Activated gamma-delta T cell treated with Interleukin-2 at 50 U/mL for 16 hours (primary cell): Measurements from ENCODE around the gene LGALS7B.
"Not testable (repeated sequence)": the region's sequence is repeated elsewhere in the genome, so short reads cannot be mapped to it uniquely, and the experiment has no call there.

Experiments used
- DNase-seq: peaks from one replicate; pipeline ENCODE4 v3.0.0-alpha.2; 2020

The LGALS7B gene

GRCh38 chr19:38788478-38789243 lies at the start of gene LGALS7B:
Gene LGALS7B (plus strand): TSS chr19:38789200. CDS start chr19:38789227, 27 bp downstream.
- DNase-seq: no peak

- no peak for DNase-seq
These were observed 49.4 kb upstream of the LGALS7B start for GRCh38 chr19:38739440-38740256.

- DNase-seq: no peak
These were observed 48.8 kb upstream of the LGALS7B start for GRCh38 chr19:38740257-38740592.

GRCh38 chr19:38740932-38741331 lies 48.1 kb upstream of the LGALS7B start:
- DNase-seq: no peak

GRCh38 chr19:38741670-38742069 lies 47.3 kb upstream of the LGALS7B start:
- no peak for DNase-seq

- DNase-seq: no peak
These were observed 46.7 kb upstream of the LGALS7B start for GRCh38 chr19:38742296-38742695.

- DNase-seq: no peak
These were observed 46.1 kb upstream of the LGALS7B start for GRCh38 chr19:38742906-38743305.

- no peak for DNase-seq
These were observed 45.4 kb upstream of the LGALS7B start for GRCh38 chr19:38743394-38744297.

GRCh38 chr19:38744298-38744681 lies 44.7 kb upstream of the LGALS7B start, which contains the start of gene CAPN12:
Gene CAPN12 (minus strand): TSS chr19:38744474. CDS start chr19:38744165, 309 bp downstream.
- no peak for DNase-seq

- DNase-seq: no peak
These were observed 44.1 kb upstream of the LGALS7B start for GRCh38 chr19:38744874-38745273.

- DNase-seq: no peak
These were observed 43.7 kb upstream of the LGALS7B start for GRCh38 chr19:38745316-38745715.

GRCh38 chr19:38753783-38754182 lies 35.2 kb upstream of the LGALS7B start:
- not testable (repeated sequence) for DNase-seq

- not testable (repeated sequence) for DNase-seq
These were observed 34.8 kb upstream of the LGALS7B start for GRCh38 chr19:38754196-38754595.

GRCh38 chr19:38759590-38760003 lies 29.4 kb upstream of the LGALS7B start:
- no peak for DNase-seq

GRCh38 chr19:38760805-38761517 lies 28.0 kb upstream of the LGALS7B start:
- DNase-seq: not testable (repeated sequence)

- not testable (repeated sequence) for DNase-seq
These were observed 27.1 kb upstream of the LGALS7B start for GRCh38 chr19:38761884-38762389.

- DNase-seq: no peak
These were observed 25.2 kb upstream of the LGALS7B start for GRCh38 chr19:38763795-38764220.

- DNase-seq: no peak
These were observed 23.8 kb upstream of the LGALS7B start for GRCh38 chr19:38765214-38765613.

- no peak for DNase-seq
These were observed 22.5 kb upstream of the LGALS7B start for GRCh38 chr19:38766276-38767047.

GRCh38 chr19:38769635-38770211 lies 19.3 kb upstream of the LGALS7B start:
- peak; percentile 96 for DNase-seq
